ENCODE data around the gene CYP3A5. TPM values are rescaled to one million over a fixed set of nuclear protein-coding genes. Genes with fewer than 3 reads are reported as not detected.

The CYP3A5 gene
- total and polyA plus RNA-seq, 10 of the 15 experiments (the other 5 are each of a cell fraction or from before 2014, with no cell fraction given): 0.05 to 1.3 (median 0.09) TPM; not detected in 2

DNA sequence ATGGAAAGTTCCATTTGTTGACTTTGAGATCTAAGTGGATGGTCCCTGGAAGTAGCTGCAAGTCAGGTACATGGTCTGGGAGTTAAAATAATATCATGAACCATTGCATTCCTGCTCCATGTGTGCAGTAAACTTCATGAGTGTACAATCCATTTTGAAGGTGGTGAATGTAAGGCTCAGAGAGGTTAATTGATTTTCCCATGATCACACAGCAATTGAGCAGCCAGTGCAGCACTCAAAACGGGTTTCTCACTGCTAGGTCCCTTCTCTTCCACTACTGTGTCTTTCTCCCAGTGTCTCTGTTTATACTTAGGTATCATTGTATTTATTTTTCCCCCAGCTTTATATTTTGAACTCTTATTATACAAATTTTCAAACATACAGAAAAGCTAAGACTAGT, 53.1 kb downstream of the CYP3A5 start:
- ChIA-PET CTCF (no interaction called here), POLR2A (no interaction called here), SMC1A (ENCODE audit: uncharacterized antibody, unreplicated experiment) (no interaction called here), RAD21 (ENCODE audit: unreplicated experiment) (no interaction called here)
- no peaks in the 10 kb centered on the region for H3K27me3 ChIP-seq (replicated peaks in 1 of 2; ENCODE audit: control insufficient read depth in 2 of 2, insufficient read depth in 2 of 2, low read length in 1 of 2)
- DNase-seq (ENCODE audit: low read depth, low spot score): no peak
- H2AFZ ChIP-seq (ENCODE audit: control insufficient read depth, low read depth, low read length): no peak overlapping the region
- FAIRE-seq: no peak
- H3K27ac ChIP-seq (ENCODE audit: control insufficient read depth, insufficient read depth): no peak overlapping the region
- no peak for TF ChIP-seq CBFB (IDR thresholded peaks at IDR 0.05; ENCODE audit: low read depth)
- TF ChIP-seq, protein P1, sequence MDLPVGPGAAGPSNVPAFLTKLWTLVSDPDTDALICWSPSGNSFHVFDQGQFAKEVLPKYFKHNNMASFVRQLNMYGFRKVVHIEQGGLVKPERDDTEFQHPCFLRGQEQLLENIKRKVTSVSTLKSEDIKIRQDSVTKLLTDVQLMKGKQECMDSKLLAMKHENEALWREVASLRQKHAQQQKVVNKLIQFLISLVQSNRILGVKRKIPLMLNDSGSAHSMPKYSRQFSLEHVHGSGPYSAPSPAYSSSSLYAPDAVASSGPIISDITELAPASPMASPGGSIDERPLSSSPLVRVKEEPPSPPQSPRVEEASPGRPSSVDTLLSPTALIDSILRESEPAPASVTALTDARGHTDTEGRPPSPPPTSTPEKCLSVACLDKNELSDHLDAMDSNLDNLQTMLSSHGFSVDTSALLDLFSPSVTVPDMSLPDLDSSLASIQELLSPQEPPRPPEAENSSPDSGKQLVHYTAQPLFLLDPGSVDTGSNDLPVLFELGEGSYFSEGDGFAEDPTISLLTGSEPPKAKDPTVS (IDR thresholded peaks at IDR 0.05; ENCODE audit: low read depth, low read length): no peak
- TF ChIP-seq JUND (IDR thresholded peaks at IDR 0.05; ENCODE audit: low read depth, low read length): no peak
- TF ChIP-seq, protein P2, sequence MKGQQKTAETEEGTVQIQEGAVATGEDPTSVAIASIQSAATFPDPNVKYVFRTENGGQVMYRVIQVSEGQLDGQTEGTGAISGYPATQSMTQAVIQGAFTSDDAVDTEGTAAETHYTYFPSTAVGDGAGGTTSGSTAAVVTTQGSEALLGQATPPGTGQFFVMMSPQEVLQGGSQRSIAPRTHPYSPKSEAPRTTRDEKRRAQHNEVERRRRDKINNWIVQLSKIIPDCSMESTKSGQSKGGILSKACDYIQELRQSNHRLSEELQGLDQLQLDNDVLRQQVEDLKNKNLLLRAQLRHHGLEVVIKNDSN (IDR thresholded peaks at IDR 0.05; ENCODE audit: borderline replicate concordance, extremely low read length, insufficient read depth, low read depth, low read length): no peak
- no peak for TF ChIP-seq PAX5 (IDR thresholded peaks at IDR 0.05; ENCODE audit: borderline replicate concordance, low read depth, low read length)
- no peak for TF ChIP-seq RAD51 (IDR thresholded peaks at IDR 0.05)
- no peaks in the 10 kb centered on the region for H3K79me2 ChIP-seq (ENCODE audit: control insufficient read depth, insufficient read depth, low read length)
- peaks cover 35 to 44% of the 10 kb centered on the region in 2 experiments for H3K36me3 ChIP-seq (ENCODE audit: control insufficient read depth in 2 of 2, insufficient read depth in 2 of 2, low read length in 1 of 2)
- no peaks in the 10 kb centered on the region for H4K20me1 ChIP-seq (ENCODE audit: control insufficient read depth, insufficient read depth)
- H3K4me1 ChIP-seq (ENCODE audit: control insufficient read depth, insufficient read depth, low read length): no peaks in the 10 kb centered on the region
- no peak overlapping the region for H3K9ac ChIP-seq (ENCODE audit: control insufficient read depth, insufficient read depth, low read length)
- no peak for ATAC-seq
- intact Hi-C loops (cut with micrococcal nuclease; ENCODE audit: unreplicated experiment) (no loop called here), in situ Hi-C loops (cut with MboI) (no loop called here)
- no peaks in the 10 kb centered on the region for H3K9me3 ChIP-seq (replicated peaks; ENCODE audit: control insufficient read depth, insufficient read depth, low read length)
- no TSS peak for BruUV-seq (replicated peaks)
- 100% methylated on average over 1 of the region's 1 CpG for WGBS (ENCODE audit: insufficient coverage, insufficient replicate concordance, low lambda C conversion rate, missing lambda C conversion rate)
- no peak overlapping the region for H3K4me2 ChIP-seq (ENCODE audit: control insufficient read depth, insufficient read depth)
- no peak overlapping the region for H3K4me3 ChIP-seq
